Activated CD4-positive, alpha-beta T cell treated with anti-CD3 and anti-CD28 coated beads, Interleukin-2, Interleukin-4, amounts not matched to agents 100 ng/mL and 50 ng/mL, durations not matched to agents 16 hours and 8 hours (primary cell): ENCODE measurements around the gene RBKS.
"Not testable (repeated sequence)": the region's sequence is repeated elsewhere in the genome, so short reads cannot be mapped to it uniquely, and the experiment has no call there.

Experiments
- DNase-seq: peaks from one replicate; pipeline ENCODE4 v3.0.0-alpha.2; 2020; ENCODE audit warnings: low spot score

RBKS gene

GRCh38 chr2:27904405-27904665, 14.1 kb upstream of the RBKS start:
- no peak for DNase-seq

GRCh38 chr2:27903649-27904404, 13.6 kb upstream of the RBKS start:
- DNase-seq = peak; percentile 20

DNA sequence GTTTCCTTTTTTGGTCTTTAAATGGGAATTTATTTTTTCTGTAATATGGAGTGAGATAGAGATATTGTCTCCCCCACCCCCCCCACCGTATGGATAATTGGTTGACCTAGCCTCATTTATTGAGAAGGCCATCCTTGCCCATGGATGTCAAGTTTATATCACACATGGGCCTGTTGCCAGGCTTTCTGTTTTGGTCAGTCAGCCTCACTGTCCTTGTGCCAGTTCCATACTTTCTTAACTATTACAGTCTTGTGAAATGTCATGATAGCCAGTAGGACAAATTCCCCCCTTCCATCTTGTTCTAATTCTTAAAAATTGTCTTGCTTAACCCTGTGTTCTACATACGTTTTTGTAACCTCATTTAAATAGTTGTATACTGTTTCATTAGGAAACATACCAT, 12.8 kb upstream of the RBKS start:
- DNase-seq = no peak

DNA sequence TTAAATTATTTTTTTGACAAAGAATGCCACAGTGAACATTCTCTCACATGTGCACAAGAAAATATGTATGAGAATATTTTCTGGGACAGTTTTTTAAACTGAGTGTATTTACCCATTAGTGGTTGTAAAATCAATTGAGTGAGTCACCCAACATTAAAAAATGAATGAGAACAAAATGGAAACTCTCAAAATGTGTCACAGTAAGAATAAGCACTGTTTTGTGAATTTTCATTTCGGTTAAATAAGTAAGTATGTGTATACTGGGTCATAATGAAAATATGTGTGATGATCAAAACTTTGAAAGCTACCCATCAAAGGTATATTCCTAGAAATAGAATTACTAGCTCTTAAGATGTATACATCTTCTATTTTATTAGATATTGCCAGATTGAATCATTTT, 11.9 kb upstream of the RBKS start:
- peak; percentile 73 for DNase-seq

GRCh38 chr2:27901234-27901633, 11.0 kb upstream of the RBKS start:
- peak; percentile 50 for DNase-seq

GRCh38 chr2:27897717-27898116, 7.5 kb upstream of the RBKS start:
- DNase-seq = peak; percentile 36

DNA sequence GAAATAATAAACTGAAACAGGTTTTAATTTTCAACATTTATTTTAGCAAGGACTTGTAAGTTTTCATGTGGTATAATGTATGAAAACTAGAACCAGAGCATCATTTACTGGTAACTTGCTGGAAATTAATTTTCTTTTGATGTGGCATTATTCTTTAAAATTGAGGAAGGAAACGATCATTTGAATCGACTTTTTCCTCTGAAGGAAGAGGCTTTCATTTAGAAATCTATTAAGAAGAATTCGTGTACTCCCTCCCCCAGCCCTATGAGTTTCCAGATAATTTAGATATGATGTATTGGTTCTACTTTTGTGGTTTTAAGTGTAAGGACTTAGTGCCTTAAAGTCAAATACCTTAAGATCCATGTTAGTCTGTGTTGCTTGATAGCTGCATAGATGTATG, 2.8 kb upstream of the RBKS start:
- DNase-seq = peak; percentile 48

DNA sequence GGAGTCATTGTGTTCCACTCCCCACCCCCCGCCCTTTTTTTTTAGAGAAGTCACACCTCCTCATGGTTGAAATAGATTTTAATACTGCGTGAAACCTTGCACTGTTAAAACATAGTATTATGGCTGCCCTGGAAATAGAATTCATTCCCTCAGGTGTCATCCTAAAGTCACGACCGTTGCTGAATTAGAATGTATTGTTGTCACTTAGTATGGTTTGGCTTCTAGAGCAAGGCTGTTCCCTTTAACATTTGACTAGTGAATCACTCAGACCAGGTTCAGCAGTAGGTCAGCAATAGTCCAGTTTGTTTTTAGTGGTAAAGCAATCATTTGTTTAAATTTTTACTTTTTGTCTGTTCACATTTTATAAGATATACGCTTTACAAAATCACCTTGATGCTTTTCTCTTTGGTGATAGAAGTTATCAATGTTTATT, 1.5 kb upstream of the RBKS start:
- no peak for DNase-seq

- DNase-seq = peak; percentile 75
Measured at GRCh38 chr2:27890924-27891672, 911 bp upstream of the RBKS start.

GRCh38 chr2:27889774-27890145, 427 bp downstream of the RBKS start:
- DNase-seq = no peak

- DNase-seq = no peak
Measured at GRCh38 chr2:27888790-27889189, 1.4 kb downstream of the RBKS start.

DNA sequence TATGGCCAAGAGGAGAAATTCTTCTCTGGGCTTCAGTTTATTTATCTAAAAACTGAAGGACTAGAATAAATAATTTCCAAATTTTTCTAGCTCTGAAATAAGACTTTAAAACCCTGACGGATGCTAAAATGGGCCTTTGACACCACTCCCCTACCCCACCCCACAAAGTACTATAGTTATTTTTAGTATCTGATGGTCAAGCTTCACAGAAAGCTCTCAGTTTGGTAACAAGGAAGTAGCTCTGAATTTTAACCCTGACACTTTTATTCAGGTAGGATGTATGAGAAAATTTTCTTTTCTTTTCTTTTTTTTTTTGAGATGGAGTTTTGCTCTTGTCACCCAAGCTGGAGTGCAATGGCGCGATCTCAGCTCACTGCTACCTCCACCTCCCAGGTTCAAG, 2.4 kb downstream of the RBKS start:
- DNase-seq = no peak

DNA sequence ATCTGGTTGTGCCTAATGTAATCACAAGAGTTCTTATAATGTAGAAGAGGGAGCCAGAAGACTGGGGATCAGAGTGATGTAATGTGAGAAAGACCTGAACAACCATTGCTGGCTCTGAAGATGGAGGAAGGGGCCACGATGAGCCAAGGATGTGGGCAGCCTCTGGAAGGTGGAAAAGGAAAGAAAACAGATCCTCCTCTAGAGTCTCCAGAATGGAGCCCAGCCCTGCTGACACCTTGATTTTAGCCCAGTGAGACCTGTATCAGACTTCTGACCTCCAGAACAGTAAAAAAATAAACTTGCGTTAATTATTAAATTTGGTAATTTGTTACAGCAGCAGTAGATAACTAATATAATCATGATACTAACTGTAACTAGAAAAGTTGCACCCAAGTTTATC, 3.1 kb downstream of the RBKS start:
- DNase-seq = no peak

DNA sequence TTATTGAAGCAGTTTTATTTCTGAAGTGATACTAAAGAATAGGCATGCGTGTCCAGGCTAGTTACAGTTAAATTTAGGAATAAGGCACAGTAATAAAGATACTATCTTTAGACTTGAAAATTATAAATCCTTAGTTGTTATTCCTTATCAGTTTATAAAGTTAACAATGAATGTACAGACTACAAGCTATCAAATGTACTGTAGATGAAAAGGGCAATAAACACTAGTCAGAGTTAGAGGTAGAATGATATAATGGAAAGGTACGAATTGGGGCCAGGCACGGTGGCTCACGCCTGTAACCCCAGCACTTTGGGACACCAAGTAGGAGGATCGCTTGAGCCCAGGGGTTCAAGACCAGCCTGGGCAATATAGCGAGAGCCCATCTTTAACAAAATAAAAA, 3.9 kb downstream of the RBKS start:
- no peak for DNase-seq

GRCh38 chr2:27885661-27886060, 4.5 kb downstream of the RBKS start:
- DNase-seq = no peak

GRCh38 chr2:27885234-27885633, 5.0 kb downstream of the RBKS start:
- no peak for DNase-seq

- no peak for DNase-seq
Measured at GRCh38 chr2:27884601-27885000, 5.6 kb downstream of the RBKS start.

GRCh38 chr2:27882584-27882922, 7.6 kb downstream of the RBKS start:
- DNase-seq = not testable (repeated sequence)

DNA sequence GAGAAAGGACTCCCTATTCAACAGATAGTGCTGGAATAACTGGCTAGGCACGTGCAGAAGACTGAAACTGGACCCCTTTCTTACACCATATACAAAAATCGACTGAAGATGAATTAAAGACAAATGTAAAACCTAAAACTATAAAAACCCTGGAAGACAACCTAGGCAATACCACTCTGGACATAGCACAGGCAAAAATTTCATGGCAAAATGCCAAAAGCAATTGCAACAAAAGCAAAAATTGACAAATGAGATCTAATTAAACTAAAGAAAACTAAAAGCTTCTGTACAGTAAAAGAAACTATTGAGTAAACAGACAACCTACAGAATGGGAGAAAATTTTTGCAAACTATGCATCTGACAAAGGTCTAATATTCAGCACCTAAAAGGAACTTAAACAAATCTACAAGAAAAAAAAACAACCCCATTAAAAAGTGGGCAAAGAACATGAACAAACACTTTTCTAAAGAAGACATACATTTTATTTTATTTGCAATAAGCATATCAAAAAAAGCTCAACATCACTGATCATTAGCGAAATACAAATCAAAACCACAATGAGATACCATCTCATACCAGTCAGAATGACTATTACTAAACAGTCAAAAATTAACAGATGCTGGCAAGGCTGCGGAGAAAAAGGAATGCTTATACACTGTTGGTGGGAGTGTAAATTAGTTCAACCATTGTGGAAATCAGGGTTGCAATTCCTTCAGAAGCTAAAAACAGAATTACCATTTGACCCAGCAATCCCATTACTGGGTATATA, 8.2 kb downstream of the RBKS start:
- DNase-seq = not testable (repeated sequence)

- DNase-seq = no peak
Measured at GRCh38 chr2:27878825-27879224, 11.4 kb downstream of the RBKS start.

GRCh38 chr2:27875089-27875881, 14.9 kb downstream of the RBKS start:
- no peak for DNase-seq

GRCh38 chr2:27873091-27873490, 17.1 kb downstream of the RBKS start:
- no peak for DNase-seq
